Body of pancreas (tissue), 4 donors: ENCODE data around the gene MAML3.

Experiments used
- POLR2A ChIP-seq, 3 donors: fragments of 450-650 bp; IDR thresholded peaks; one replicate each; pipeline ENCODE4 v1.6.1; 2016; ENCODE audit warnings: antibody characterized with exemption in 3 of 3, mild to moderate bottlenecking in 2 of 3
- TF ChIP-seq, protein P1 (sequence below), 7 experiments: fragments of 450-650 bp in 4 of 7; fragments of 200-600 bp in 3 of 7; sonication (generic) in 3 of 7; IDR thresholded peaks; one replicate each; pipeline ENCODE4 v1.5.1; 2016 to 2019; ENCODE audit warnings: antibody characterized with exemption in 7 of 7

DNA sequence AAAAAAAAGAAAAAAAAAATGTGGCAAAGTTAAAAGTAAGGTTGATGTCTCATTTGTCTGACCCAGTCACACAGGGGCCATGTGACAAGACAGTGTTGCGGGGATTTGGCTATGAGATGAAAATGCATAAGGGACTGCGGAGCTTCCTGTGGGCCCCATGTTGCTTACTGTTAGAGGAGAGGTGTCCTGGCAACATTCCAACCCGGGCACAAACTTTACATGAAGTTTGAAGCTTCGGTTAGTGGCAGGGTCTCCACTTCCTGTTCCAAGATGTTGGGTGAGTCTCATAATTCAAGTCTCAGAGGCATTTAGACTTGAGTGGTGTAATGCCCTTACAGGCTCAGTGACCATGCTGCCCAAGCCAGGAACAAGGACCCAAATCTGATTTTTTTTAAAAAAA, 111.3 kb downstream of the MAML3 start:
- TF ChIP-seq, protein P1, sequence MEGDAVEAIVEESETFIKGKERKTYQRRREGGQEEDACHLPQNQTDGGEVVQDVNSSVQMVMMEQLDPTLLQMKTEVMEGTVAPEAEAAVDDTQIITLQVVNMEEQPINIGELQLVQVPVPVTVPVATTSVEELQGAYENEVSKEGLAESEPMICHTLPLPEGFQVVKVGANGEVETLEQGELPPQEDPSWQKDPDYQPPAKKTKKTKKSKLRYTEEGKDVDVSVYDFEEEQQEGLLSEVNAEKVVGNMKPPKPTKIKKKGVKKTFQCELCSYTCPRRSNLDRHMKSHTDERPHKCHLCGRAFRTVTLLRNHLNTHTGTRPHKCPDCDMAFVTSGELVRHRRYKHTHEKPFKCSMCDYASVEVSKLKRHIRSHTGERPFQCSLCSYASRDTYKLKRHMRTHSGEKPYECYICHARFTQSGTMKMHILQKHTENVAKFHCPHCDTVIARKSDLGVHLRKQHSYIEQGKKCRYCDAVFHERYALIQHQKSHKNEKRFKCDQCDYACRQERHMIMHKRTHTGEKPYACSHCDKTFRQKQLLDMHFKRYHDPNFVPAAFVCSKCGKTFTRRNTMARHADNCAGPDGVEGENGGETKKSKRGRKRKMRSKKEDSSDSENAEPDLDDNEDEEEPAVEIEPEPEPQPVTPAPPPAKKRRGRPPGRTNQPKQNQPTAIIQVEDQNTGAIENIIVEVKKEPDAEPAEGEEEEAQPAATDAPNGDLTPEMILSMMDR (IDR thresholded peaks at IDR 0.05): no peak
- TF ChIP-seq POLR2A (IDR thresholded peaks at IDR 0.05): no peak
